H1 (cell line): ENCODE results near the gene PCSK9. TPM values are rescaled to one million over a fixed set of nuclear protein-coding genes. Genes with fewer than 3 reads are reported as not detected.

Experiments used
- CTCF ChIP-seq, 3 experiments: IDR thresholded peaks; 1 replicate in 2 of 3; 2 replicates in 1 of 3; pipeline versions ENCODE4 v1.5.1 to v1.6.1; 2011; ENCODE audit warnings: low read length in 3 of 3, mild to moderate bottlenecking in 3 of 3, inconsistent platforms in 2 of 3, low read depth in 1 of 3, moderate library complexity in 1 of 3; ENCODE audit not compliant: insufficient read depth in 1 of 3; ENCODE audit errors: control extremely low read depth in 1 of 3
- polyA plus RNA-seq, 7 experiments: library from polyadenylated mRNA; depleted of rRNA in 3 of 7; stranded (reverse) in 5 of 7; unstranded in 2 of 7; fragments of >200 nt in 5 of 7; fragments of 200-250 nt in 2 of 7; gene quantifications; 1 replicate in 5 of 7; 2 replicates in 1 of 7; 4 replicates in 1 of 7; pipeline versions ENCODE4 v1.2.1 to v1.2.3, GENCODE V29; 2011 to 2013; ENCODE audit warnings: missing spikeins in 2 of 7, mixed read lengths in 2 of 7
- total RNA-seq: library from RNA; stranded (reverse); fragmentation: NEBNext Ultra II Directional; extraction: Animal tissue kit (Norgen Biotek cat#: 25700); gene quantifications from 2 replicates; pipeline ENCODE4 v1.2.1, GENCODE V29; 2021

The PCSK9 gene
- total and polyA plus RNA-seq, 2 of the 8 experiments (the other 6 are each of a cell fraction or from before 2014, with no cell fraction given) = 22.3 to 32.3 TPM

- TF ChIP-seq CTCF (IDR thresholded peaks at IDR 0.05; ENCODE audit: control extremely low read depth in 1 of 3, insufficient read depth in 1 of 3, low read depth in 1 of 3, low read length in 3 of 3) = no peak
These were observed 5.5 kb downstream of the PCSK9 start (continued) for GRCh38 chr1:55044617-55045397.
